Gastroesophageal sphincter (tissue), 4 donors: Measurements from ENCODE around the gene GUCA1C. TPM values are rescaled to one million over a fixed set of nuclear protein-coding genes. Genes with fewer than 3 reads are reported as not detected.

Experiments used
- ATAC-seq: fragments of 150-250 bp; one replicate; pipeline ENCODE4 v1.9.1; 2016; ENCODE audit warnings: mild to moderate bottlenecking, moderate library complexity
- H3K27ac ChIP-seq, 4 donors: fragments of 200-600 bp; sonication (generic) in 3 of 4; 1 replicate in 3 of 4; 2 replicates in 1 of 4; pipeline ENCODE4 v1.5.1; 2016 to 2019
- H3K27me3 ChIP-seq: fragments of 200-600 bp; sonication (generic); one replicate; pipeline ENCODE4 v1.5.1; 2019
- H3K36me3 ChIP-seq, 2 donors: fragments of 200-600 bp; sonication (generic); one replicate each; pipeline ENCODE4 v1.5.1; 2019; ENCODE audit warnings: control low read depth in 1 of 2
- H3K4me1 ChIP-seq, 3 donors: fragments of 200-600 bp; sonication (generic); 1 replicate in 2 of 3; 2 replicates in 1 of 3; pipeline ENCODE4 v1.5.1; 2016 to 2019; ENCODE audit warnings: control low read depth in 2 of 3
- H3K4me3 ChIP-seq, 2 donors: fragments of 200-600 bp; sonication (generic); one replicate each; pipeline ENCODE4 v1.5.1; 2019; ENCODE audit warnings: mild to moderate bottlenecking in 1 of 2, moderate library complexity in 1 of 2
- H3K9me3 ChIP-seq, 3 donors: fragments of 200-600 bp; sonication (generic); one replicate each; pipeline ENCODE4 v1.5.1; 2017 to 2019; ENCODE audit warnings: control low read depth in 2 of 3
- EP300 ChIP-seq: sonication (generic); formaldehyde crosslinking; IDR thresholded peaks from one replicate; pipeline ENCODE4 v1.6.1; 2017; ENCODE audit warnings: antibody characterized with exemption, mild to moderate bottlenecking
- POLR2A ChIP-seq, 2 donors: fragments of 450-650 bp; IDR thresholded peaks; one replicate each; pipeline ENCODE4 v1.6.1; 2017; ENCODE audit warnings: antibody characterized with exemption in 2 of 2, mild to moderate bottlenecking in 2 of 2, moderate library complexity in 1 of 2
- POLR2AphosphoS5 ChIP-seq: sonication (generic); formaldehyde crosslinking; IDR thresholded peaks from one replicate; pipeline ENCODE4 v1.6.1; 2017; ENCODE audit warnings: antibody characterized with exemption
- WGBS, 2 donors: methylation state at CpG; one replicate each; pipeline ENCODE4 v1.1.5; 2018; ENCODE audit warnings: low coverage in 1 of 2; 5-methylcytosine and 5-hydroxymethylcytosine counted together
- total RNA-seq, 4 donors: library from RNA; depleted of rRNA; stranded (reverse); fragments of >200 nt; gene quantifications; one replicate each; pipeline ENCODE4 v1.1.0, GENCODE V29; 2016
- TF ChIP-seq, protein P1 (sequence below), 4 experiments: fragments of 200-600 bp in 2 of 4; fragments of 450-650 bp in 2 of 4; sonication (generic) in 1 of 4; IDR thresholded peaks; one replicate each; pipeline ENCODE4 v1.5.1; 2017 to 2019; ENCODE audit warnings: antibody characterized with exemption in 4 of 4, mild to moderate bottlenecking in 2 of 4, moderate library complexity in 2 of 4

Gene GUCA1C
- total RNA-seq, 4 donors from 2014 or later, result not detected

DNA sequence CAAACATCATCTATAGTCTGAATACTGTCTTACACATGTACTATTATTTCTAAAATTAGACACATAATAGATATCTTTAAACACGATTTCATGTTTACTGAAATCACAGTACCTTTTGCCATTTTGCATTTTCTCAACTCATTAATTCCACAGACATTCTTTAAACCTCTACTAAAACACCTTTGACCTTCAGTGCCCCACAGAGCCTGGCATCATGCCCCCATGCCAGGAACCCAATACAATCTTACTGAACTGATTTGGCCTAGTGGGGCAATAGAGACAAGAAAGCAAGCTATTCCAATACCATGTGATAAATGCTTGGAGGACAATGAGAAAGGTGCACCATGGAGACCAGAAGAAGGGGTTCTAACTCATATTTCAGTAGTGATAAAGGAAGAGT lies 19.3 kb upstream of the GUCA1C start:
- TF ChIP-seq POLR2AphosphoS5, result no peak
- TF ChIP-seq POLR2A (IDR thresholded peaks at IDR 0.05), result no peak
- TF ChIP-seq, protein P1, sequence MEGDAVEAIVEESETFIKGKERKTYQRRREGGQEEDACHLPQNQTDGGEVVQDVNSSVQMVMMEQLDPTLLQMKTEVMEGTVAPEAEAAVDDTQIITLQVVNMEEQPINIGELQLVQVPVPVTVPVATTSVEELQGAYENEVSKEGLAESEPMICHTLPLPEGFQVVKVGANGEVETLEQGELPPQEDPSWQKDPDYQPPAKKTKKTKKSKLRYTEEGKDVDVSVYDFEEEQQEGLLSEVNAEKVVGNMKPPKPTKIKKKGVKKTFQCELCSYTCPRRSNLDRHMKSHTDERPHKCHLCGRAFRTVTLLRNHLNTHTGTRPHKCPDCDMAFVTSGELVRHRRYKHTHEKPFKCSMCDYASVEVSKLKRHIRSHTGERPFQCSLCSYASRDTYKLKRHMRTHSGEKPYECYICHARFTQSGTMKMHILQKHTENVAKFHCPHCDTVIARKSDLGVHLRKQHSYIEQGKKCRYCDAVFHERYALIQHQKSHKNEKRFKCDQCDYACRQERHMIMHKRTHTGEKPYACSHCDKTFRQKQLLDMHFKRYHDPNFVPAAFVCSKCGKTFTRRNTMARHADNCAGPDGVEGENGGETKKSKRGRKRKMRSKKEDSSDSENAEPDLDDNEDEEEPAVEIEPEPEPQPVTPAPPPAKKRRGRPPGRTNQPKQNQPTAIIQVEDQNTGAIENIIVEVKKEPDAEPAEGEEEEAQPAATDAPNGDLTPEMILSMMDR (IDR thresholded peaks at IDR 0.05), result no peak
- TF ChIP-seq EP300, result no peak
- no peak for ATAC-seq
- H3K4me3 ChIP-seq, result no peak overlapping the region
- 59 to 88% methylated on average over 1 of the region's 1 CpG for WGBS, 2 donors
- no peaks in the 10 kb centered on the region for H3K9me3 ChIP-seq
- H3K4me1 ChIP-seq, result no peaks in the 10 kb centered on the region
- no peaks in the 10 kb centered on the region for H3K36me3 ChIP-seq
- no peak overlapping the region for H3K27ac ChIP-seq
- H3K27me3 ChIP-seq, result no peaks in the 10 kb centered on the region

DNA sequence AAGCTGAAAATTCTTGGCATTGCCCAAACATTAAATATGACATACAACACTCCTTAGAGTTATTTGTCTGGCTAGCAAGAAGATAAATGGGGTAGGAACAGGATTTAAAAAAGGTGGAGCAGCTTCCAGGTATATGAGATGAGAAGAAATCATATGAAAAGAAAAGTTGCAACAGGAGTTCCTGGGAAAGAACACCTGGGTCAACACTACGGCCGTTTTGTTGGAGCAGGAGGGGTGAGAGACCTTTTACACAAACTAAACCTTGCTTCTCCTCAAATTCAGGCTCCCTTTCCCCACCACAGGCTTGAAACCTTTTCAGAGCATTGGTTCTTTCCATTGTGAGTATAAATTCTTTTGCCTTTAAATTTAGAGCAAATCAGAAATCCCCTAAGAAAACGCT lies 18.8 kb upstream of the GUCA1C start:
- Histone ChIP-seq H3K4me1 (no peaks in the 10 kb centered on the region), H3K27me3 (no peaks in the 10 kb centered on the region), H3K27ac (no peak overlapping the region), H3K9me3 (no peaks in the 10 kb centered on the region), H3K4me3 (no peak overlapping the region), H3K36me3 (no peaks in the 10 kb centered on the region)
- TF ChIP-seq POLR2A (IDR thresholded peaks at IDR 0.05) (no peak), POLR2AphosphoS5 (no peak), EP300 (no peak)
- TF ChIP-seq, protein P1 (IDR thresholded peaks at IDR 0.05), result no peak
- 76 to 82% methylated on average over 3 of the region's 3 CpGs for WGBS, 2 donors
- ATAC-seq, result no peak

DNA sequence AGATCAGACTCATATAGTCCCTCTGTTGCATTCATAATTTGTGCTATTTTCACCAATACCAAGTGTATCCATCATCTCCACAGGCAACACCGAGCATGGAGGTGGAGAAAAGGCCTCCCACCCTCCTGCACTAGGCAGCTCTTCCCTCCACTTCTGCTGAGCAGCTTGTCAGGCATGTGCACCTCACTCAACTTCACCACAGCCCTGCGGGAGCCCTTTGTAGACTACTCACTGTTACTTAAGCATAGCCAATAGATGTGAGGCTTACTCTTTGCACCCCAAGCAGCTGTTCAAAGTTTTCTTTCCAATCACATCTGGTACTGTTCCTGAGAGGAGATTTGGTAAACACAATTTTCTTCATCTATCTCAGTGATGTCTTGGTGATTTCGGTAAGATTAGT lies 16.9 kb upstream of the GUCA1C start:
- Histone ChIP-seq H3K27me3 (no peaks in the 10 kb centered on the region), H3K4me3 (no peak overlapping the region), H3K4me1 (no peaks in the 10 kb centered on the region), H3K36me3 (no peaks in the 10 kb centered on the region), H3K9me3 (no peaks in the 10 kb centered on the region), H3K27ac (no peak overlapping the region)
- no peak for ATAC-seq
- TF ChIP-seq POLR2AphosphoS5 (no peak), EP300 (no peak), POLR2A (IDR thresholded peaks at IDR 0.05) (no peak)
- TF ChIP-seq, protein P1 (IDR thresholded peaks at IDR 0.05), result no peak
- WGBS, 2 donors, result 0 to 50% methylated on average over 1 to 3 of the region's 3 CpGs

DNA sequence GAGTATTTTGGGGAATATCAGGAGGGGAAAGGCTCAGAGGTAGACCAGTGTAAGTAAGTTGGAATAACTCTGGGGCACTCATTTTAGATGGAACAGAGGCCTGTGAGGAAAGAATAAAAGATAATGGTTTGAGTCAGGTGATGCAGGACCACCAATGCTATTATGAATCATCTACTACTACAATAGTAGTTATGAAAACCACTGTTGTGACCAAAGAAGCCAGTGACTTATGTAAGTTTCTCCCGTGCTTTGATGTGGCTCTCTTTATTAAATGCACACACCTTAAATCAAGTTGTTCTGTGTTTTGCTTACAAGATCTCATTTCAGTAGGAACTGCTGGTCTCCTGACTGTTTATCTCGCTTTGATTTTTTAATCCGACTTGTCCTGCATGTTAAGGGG lies 13.1 kb upstream of the GUCA1C start:
- TF ChIP-seq EP300 (no peak), POLR2AphosphoS5 (no peak), POLR2A (IDR thresholded peaks at IDR 0.05) (no peak)
- TF ChIP-seq, protein P1 (IDR thresholded peaks at IDR 0.05), result no peak

DNA sequence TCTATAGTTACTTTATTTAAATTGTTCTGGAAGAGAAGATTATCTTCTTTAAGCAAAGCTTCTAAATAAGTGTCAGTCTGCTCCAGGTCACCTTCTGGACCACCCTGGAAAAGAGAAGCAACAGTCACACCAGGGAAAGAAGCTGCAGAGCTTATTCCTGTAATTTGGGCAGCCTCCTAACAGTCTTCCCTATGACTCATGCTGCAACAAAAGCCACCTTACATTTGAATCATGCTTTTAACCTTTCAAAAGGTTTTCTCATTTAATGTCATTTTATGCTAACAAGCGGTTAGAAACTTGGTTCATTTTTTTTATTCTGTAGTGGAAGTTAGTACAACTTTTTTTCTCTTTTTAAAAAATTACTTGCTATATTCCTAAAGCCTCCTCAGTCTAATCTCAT lies 5.3 kb upstream of the GUCA1C start:
- Histone ChIP-seq H3K4me1 (no peaks in the 10 kb centered on the region), H3K9me3 (no peaks in the 10 kb centered on the region), H3K27ac (no peak overlapping the region), H3K36me3 (no peaks in the 10 kb centered on the region), H3K4me3 (no peak overlapping the region), H3K27me3 (no peaks in the 10 kb centered on the region)
- no peak for ATAC-seq
- TF ChIP-seq POLR2AphosphoS5, result no peak
- no peak for TF ChIP-seq EP300
- no peak for TF ChIP-seq POLR2A (IDR thresholded peaks at IDR 0.05)
- TF ChIP-seq, protein P1 (IDR thresholded peaks at IDR 0.05), result no peak
- 30 to 86% methylated on average over 1 of the region's 1 CpG for WGBS, 2 donors

More for the DNA sequence above, 13.1 kb upstream of the GUCA1C start:
- no peaks in the 10 kb centered on the region for H3K4me1 ChIP-seq
- 56 to 73% methylated on average over 3 of the region's 3 CpGs for WGBS, 2 donors
- H3K36me3 ChIP-seq, result no peaks in the 10 kb centered on the region
- H3K9me3 ChIP-seq, result no peaks in the 10 kb centered on the region
- no peak overlapping the region for H3K4me3 ChIP-seq
- H3K27ac ChIP-seq, result no peak overlapping the region
- H3K27me3 ChIP-seq, result no peaks in the 10 kb centered on the region
- ATAC-seq, result no peak
